Mucosa of gallbladder (tissue), 1 donor: ENCODE measurements around the gene SNRNP200. TPM values are rescaled to one million over a fixed set of nuclear protein-coding genes. Genes with fewer than 3 reads are reported as not detected.

Experiments used
- total RNA-seq: library from RNA; stranded (reverse); gene quantifications from one replicate; pipeline ENCODE4 v1.2.1, GENCODE V29; 2021
- donor health status: DM: no; HTN: no; CAD: no.

The SNRNP200 gene
- total RNA-seq, 1 donor from 2014 or later, result 113 TPM

Other genes starting within 250 kb of the SNRNP200 start
- 0.95 TPM for gene ADRA2B, start 189.0 kb downstream of the SNRNP200 start, total RNA-seq
- not detected for gene ASTL, start 167.0 kb downstream of the SNRNP200 start, total RNA-seq
- gene DUSP2, start 160.1 kb downstream of the SNRNP200 start, total RNA-seq, result 11.3 TPM
- 117 TPM for gene STARD7, start 96.7 kb downstream of the SNRNP200 start, total RNA-seq
- 80.3 TPM for gene TMEM127, start 39.5 kb downstream of the SNRNP200 start, total RNA-seq
- 69.3 TPM for gene CIAO1, start 39.3 kb downstream of the SNRNP200 start, total RNA-seq
- 1.5 TPM for gene ITPRIPL1, start 19.8 kb upstream of the SNRNP200 start, total RNA-seq
- gene NCAPH, start 30.2 kb upstream of the SNRNP200 start, total RNA-seq, result 1.2 TPM
- 3.7 TPM for gene NEURL3, start 199.8 kb upstream of the SNRNP200 start, total RNA-seq
- 30.2 TPM for gene ARID5A, start 231.2 kb upstream of the SNRNP200 start, total RNA-seq